GM19468 (cell line): Measurements from ENCODE around the gene RBMXL3.

Source experiments
- ATAC-seq: cut with Tn5 transposase; IDR thresholded peaks from one replicate; pipeline ENCODE4 v1.9.1; 2021; ENCODE audit warnings: mild to moderate bottlenecking, moderate library complexity, moderate number of reproducible peaks; ENCODE audit not compliant: unreplicated experiment; ENCODE audit errors: extremely low read depth

RBMXL3 gene

DNA sequence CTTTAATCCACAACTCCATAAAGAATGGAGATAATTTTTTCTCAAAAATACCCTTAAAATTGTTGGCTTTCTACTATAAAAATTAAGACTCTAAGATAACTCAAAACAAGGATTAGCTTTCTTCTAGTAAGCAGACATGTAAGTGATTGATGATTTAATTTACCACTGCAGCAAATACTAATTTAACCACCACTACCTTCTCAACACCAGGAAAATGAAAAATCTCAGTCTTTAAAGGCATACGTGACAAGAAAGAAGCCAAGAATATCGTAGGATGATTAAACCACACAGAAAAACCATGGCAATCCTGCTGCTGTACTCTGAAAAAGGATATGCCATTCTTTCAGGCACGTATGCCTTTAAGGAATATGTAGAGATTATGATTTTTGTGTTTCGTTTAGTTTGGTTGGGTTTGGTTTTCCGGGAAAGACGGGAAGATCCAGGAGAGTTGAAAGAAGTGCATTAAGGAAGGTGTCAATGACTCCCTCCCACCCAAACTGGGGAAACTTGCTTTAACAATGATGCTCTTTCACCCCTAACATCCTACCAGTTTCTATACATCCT lies 43.8 kb downstream of the RBMXL3 start:
- no peak for ATAC-seq

DNA sequence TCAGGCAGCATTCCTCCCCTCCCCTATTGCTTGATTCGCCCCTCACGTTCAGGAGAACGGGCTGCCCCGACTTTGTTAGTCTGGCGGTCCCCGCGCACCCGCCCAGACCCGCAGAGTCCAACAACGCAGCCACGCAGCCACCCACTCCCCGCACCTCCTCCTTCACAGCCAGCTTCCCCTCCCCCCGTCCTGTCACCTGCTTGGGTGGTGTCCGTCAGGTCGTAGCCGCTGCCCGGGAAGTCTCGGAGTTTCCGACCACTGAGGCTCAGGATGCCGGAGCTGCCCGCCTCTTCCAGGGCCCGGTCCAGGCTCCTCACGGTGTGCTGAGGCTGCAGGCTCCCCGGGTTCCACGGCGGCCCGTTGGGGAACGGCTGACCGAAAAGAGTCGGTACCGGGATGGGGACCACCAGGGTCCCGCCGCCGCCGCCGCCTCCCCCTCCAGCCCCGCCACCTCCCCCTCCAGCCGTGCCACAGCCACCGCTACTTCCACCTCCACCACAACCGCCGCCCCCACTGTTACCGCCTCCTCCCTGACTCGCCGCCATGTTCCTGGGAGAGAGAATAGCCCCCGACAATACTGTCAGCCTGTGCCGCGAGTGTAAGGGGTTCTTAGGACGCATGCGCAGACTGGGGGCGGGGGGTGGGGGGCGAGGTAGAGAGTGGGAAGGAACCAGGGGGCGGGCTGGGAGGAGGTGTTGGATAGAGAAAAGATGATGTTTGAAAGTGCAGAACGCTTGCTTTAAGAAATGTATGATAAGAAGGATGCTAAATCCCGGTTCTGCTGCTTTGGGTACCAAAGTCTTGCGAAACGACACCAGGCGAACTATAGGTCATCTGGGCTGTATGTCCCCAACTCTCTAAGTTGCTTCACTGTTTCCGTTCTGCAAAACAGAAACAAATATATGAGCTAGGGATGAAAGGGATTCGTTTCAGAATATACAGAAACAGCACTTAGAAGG lies 44.6 kb downstream of the RBMXL3 start, which contains the start of gene LRCH2:
Gene LRCH2, minus strand, starts transcription at position 600 of the 959 bp plus-strand sequence. Its CDS starts 55 bp downstream, at position 545.
- ATAC-seq = no peak

DNA sequence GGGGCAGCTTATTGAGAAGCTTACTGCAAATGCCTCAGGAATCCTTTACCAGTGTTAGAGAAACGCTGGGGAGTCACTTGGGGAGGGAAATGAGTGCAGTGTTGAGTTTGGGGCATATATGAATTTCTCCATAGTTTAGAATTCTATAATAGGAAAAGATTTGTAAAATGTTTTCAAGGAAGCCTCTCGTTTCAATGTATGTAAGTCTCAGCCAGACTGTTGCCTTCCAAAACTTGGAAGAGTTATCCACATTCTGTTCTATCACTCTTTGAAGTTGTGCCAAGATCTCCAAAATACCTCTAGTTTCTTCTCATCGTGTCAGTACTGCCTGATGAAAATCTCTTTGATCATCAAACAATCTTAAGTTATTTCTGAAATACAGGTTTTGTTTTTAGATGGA lies 45.3 kb downstream of the RBMXL3 start:
- ATAC-seq = no peak

DNA sequence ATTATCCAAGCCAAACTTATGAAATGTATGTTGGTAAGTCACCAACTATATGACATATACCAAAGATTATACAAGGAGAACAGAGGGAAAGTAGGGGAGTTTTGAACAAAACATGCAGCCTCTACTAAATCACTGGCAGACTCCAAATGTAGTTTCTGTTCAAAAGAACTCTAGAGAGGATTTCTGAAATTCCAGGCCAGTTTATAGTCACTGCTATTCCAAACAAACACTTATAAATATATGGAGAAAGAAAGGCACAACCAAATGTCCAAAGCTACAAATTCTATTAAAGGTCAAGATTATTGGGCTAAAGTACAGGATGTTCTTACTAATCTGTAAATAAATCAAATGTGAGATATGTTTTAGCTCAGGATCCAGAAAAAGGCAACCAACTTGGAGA lies 47.4 kb downstream of the RBMXL3 start:
- no peak for ATAC-seq

DNA sequence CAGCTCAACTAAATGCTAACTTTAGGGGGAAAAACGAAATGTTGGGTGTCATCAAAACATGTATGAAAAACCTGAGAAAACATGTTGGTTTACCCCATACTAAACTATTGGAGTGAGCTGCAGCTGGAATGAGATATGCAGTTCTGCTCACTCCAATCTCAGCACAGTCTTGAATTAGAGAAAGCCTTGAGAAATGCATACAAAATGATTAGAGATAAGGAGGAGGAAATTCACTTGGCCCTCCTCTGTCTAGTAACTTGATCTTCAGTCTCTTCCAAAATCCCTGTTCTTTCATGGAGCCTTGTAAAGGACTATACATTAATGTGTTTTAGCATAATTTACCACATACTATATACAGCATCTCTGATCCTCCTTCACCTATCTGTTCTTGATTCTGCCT lies 47.8 kb downstream of the RBMXL3 start:
- no peak for ATAC-seq
